DOHH2 (cell line): ENCODE results near the gene NCOA5.

Experiments used
- H3F3A ChIP-seq: fragments of 200-600 bp; sonication (generic), shearing (Covaris generic); 2 replicates; pipeline ENCODE4 v1.6.0; 2016; ENCODE audit warnings: antibody characterized with exemption, mild to moderate bottlenecking; ENCODE audit not compliant: control insufficient read depth, insufficient read depth
- H3K27ac ChIP-seq: fragments of 200-600 bp; sonication (generic); 2 replicates; pipeline ENCODE4 v1.5.1; 2014; ENCODE audit warnings: low read depth, mild to moderate bottlenecking, low read length, moderate library complexity
- H3K27me3 ChIP-seq: fragments of 200-600 bp; sonication (generic); 2 replicates; pipeline ENCODE4 v1.6.1; 2014; ENCODE audit warnings: mild to moderate bottlenecking, low read length, mixed read lengths; ENCODE audit not compliant: control insufficient read depth
- H3K36me3 ChIP-seq: fragments of 200-600 bp; sonication (generic); 2 replicates; pipeline ENCODE4 v1.6.1; 2014; ENCODE audit warnings: mild to moderate bottlenecking, low read length, moderate library complexity, mixed read lengths; ENCODE audit not compliant: control insufficient read depth
- H3K4me1 ChIP-seq: fragments of 200-600 bp; sonication (generic); 2 replicates; pipeline ENCODE4 v1.6.1; 2014; ENCODE audit warnings: mild to moderate bottlenecking, low read length, mixed read lengths; ENCODE audit not compliant: control insufficient read depth
- H3K4me2 ChIP-seq: fragments of 200-600 bp; sonication (generic); 2 replicates; pipeline ENCODE4 v1.6.0; 2014; ENCODE audit warnings: mild to moderate bottlenecking, low read length, moderate library complexity
- H3K4me3 ChIP-seq: fragments of 200-600 bp; sonication (generic); 2 replicates; pipeline ENCODE4 v1.5.1; 2014; ENCODE audit warnings: mild to moderate bottlenecking, low read length, mixed read lengths
- H3K79me2 ChIP-seq: fragments of 200-600 bp; sonication (generic); 2 replicates; pipeline ENCODE4 v1.6.1; 2014; ENCODE audit warnings: mild to moderate bottlenecking, low read length, mixed read lengths; ENCODE audit not compliant: control insufficient read depth
- H3K9me2 ChIP-seq: fragments of 200-600 bp; sonication (generic); replicated peaks from 2 replicates; pipeline ENCODE4 v1.6.1; 2014; ENCODE audit warnings: mild to moderate bottlenecking, low read length, mixed read lengths; ENCODE audit not compliant: control insufficient read depth
- H3K9me3 ChIP-seq: fragments of 200-600 bp; sonication (generic); 2 replicates; pipeline ENCODE4 v1.6.1; 2014; ENCODE audit warnings: antibody characterized with exemption, low read length, mixed read lengths; ENCODE audit not compliant: control insufficient read depth, insufficient read depth
- H4K20me1 ChIP-seq: fragments of 200-600 bp; sonication (generic); 2 replicates; pipeline ENCODE4 v1.6.0; 2014; ENCODE audit warnings: low read depth, mild to moderate bottlenecking, antibody characterized with exemption, low read length, moderate library complexity; ENCODE audit not compliant: control insufficient read depth, insufficient read depth
- EZH2phosphoT487 ChIP-seq: fragments of 200-600 bp; sonication (generic); IDR thresholded peaks from 2 replicates; pipeline ENCODE4 v1.6.1; 2017; ENCODE audit warnings: borderline replicate concordance, mild to moderate bottlenecking, antibody characterized with exemption, low read length, moderate library complexity, mixed read lengths
- TF ChIP-seq, protein P1 (sequence below): fragments of 200-600 bp; sonication (generic); IDR thresholded peaks from one replicate; pipeline ENCODE4 v1.5.1; 2014; ENCODE audit warnings: antibody characterized with exemption, mild to moderate bottlenecking, low read depth, low read length; ENCODE audit not compliant: poor library complexity, severe bottlenecking

The NCOA5 gene

DNA sequence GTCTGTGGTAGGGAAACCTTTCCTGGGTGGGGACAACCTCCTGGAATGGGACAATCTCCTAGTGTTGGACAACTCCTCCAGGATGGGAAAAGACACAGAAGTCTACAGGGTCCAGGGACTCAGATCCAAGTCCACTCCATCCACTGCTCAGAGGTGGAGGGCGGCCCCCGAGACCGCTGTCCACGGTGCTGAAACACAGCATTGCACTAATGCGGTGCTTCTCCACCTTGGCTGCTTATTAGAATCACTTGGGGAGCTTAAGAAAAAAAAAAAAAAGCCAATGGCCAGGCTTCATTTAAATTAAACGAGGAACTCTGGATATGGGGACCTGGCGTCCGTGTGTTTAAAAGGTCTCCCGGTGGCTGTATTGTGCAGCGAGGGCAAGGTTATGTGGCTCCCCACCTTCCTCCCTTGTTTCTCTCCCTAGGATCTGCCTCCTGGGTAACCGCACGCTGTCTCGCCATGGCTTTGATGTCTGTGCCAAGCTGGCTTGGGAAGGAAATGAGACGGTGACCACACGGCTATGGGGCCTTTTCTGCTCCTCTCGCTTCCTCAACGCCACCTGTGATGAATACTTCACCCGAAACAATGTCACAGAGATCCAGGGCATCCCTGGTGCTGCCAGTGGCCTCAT, 48.7 kb downstream of the NCOA5 start:
- H3K79me2 ChIP-seq = no peaks in the 10 kb centered on the region
- TF ChIP-seq, protein P1, sequence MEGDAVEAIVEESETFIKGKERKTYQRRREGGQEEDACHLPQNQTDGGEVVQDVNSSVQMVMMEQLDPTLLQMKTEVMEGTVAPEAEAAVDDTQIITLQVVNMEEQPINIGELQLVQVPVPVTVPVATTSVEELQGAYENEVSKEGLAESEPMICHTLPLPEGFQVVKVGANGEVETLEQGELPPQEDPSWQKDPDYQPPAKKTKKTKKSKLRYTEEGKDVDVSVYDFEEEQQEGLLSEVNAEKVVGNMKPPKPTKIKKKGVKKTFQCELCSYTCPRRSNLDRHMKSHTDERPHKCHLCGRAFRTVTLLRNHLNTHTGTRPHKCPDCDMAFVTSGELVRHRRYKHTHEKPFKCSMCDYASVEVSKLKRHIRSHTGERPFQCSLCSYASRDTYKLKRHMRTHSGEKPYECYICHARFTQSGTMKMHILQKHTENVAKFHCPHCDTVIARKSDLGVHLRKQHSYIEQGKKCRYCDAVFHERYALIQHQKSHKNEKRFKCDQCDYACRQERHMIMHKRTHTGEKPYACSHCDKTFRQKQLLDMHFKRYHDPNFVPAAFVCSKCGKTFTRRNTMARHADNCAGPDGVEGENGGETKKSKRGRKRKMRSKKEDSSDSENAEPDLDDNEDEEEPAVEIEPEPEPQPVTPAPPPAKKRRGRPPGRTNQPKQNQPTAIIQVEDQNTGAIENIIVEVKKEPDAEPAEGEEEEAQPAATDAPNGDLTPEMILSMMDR = no peak
- no peak for TF ChIP-seq EZH2phosphoT487
- no peaks in the 10 kb centered on the region for H3F3A ChIP-seq
- no peaks in the 10 kb centered on the region for H3K9me3 ChIP-seq
- H3K27me3 ChIP-seq = peaks cover 11% of the 10 kb centered on the region
- H3K4me1 ChIP-seq = no peaks in the 10 kb centered on the region
- H3K9me2 ChIP-seq = no peaks in the 10 kb centered on the region
- no peak overlapping the region for H3K27ac ChIP-seq
- no peaks in the 10 kb centered on the region for H3K36me3 ChIP-seq
- H4K20me1 ChIP-seq = 0 out of 2 replicates have a peak, but pooled peaks cover 4% of the 10 kb centered on the region
- no peak overlapping the region for H3K4me3 ChIP-seq
- H3K4me2 ChIP-seq = no peak overlapping the region

DNA sequence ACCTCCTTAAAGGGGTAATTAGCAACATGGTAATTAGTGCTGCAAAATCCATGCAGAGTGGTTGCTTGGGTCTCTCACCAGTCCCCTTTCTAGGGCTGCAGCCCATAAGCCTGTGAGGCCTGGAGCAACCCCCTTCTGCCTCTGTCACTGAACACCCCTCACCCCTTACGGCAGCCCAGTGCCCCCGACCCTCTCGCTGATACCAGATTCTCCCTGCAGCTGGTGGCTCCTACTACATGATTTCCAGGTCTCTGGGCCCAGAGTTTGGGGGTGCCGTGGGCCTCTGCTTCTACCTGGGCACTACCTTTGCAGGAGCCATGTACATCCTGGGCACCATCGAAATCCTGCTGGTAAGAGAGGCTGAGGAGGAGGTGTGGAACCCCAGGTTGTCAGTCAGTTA, 52.7 kb downstream of the NCOA5 start:
- no peaks in the 10 kb centered on the region for H3K4me1 ChIP-seq
- no peaks in the 10 kb centered on the region for H3K9me2 ChIP-seq
- H3K4me3 ChIP-seq = no peak overlapping the region
- H3F3A ChIP-seq = no peaks in the 10 kb centered on the region
- H3K9me3 ChIP-seq = no peaks in the 10 kb centered on the region
- no peaks in the 10 kb centered on the region for H3K36me3 ChIP-seq
- no peak overlapping the region for H3K27ac ChIP-seq
- TF ChIP-seq, protein P1 = no peak
- TF ChIP-seq EZH2phosphoT487 = no peak
- no peak overlapping the region for H3K4me2 ChIP-seq
- H3K27me3 ChIP-seq = peaks cover 20% of the 10 kb centered on the region
- H3K79me2 ChIP-seq = no peaks in the 10 kb centered on the region
- 0 out of 2 replicates have a peak, but pooled peaks cover 4% of the 10 kb centered on the region for H4K20me1 ChIP-seq

DNA sequence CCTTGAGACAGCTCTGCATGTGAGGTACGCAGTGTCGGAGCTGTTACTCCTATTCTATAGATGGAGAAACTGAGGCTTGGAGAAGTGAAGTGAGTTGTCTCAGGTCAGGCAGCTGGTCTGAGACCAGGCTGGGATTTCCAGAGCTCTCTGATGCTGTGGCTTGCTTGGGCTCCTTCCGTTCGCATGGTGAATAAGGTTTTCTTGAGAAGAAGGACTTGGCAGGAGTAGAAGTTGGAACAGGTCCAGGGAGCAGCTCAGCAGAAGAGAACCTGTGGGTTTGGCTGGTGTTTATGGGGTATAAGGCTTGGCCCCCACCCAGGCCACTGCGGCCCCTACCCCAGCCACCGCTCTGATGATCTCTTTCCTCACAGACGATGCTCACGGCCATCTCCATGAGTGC, 53.4 kb downstream of the NCOA5 start:
- Histone ChIP-seq H3K79me2 (no peaks in the 10 kb centered on the region), H3K9me2 (no peaks in the 10 kb centered on the region), H3K4me2 (no peak overlapping the region), H3K4me1 (no peaks in the 10 kb centered on the region), H3K27ac (no peak overlapping the region), H3K36me3 (no peaks in the 10 kb centered on the region), H3F3A (no peaks in the 10 kb centered on the region), H3K9me3 (no peaks in the 10 kb centered on the region), H3K27me3 (peaks cover 23% of the 10 kb centered on the region), H4K20me1 (0 out of 2 replicates have a peak, but pooled peaks cover 4% of the 10 kb centered on the region), H3K4me3 (no peak overlapping the region)
- TF ChIP-seq, protein P1 = no peak
- TF ChIP-seq EZH2phosphoT487 = no peak
